SK-N-SH treated with all-trans-retinoic acid at 6 μM for 48 hours (cell line): ENCODE measurements around the gene HPCAL4.

Experiments
- BACH2 ChIP-seq: fragments of 250-450 bp; sonication (Bioruptor Pico); IDR thresholded peaks from 2 replicates; pipeline ENCODE4 v1.9.0; 2021; ENCODE audit warnings: mild to moderate bottlenecking, borderline replicate concordance
- PATZ1 ChIP-seq: fragments of 250-450 bp; sonication (Bioruptor Pico); IDR thresholded peaks from 2 replicates; pipeline ENCODE4 v1.8.0; 2020; ENCODE audit warnings: mild to moderate bottlenecking, moderate library complexity, borderline replicate concordance

- no peak for TF ChIP-seq PATZ1 (CRISPR knock-in tag)
- no peak for TF ChIP-seq BACH2
These were observed 48.4 kb downstream of the HPCAL4 start for GRCh38 chr1:39642796-39643195.
